SK-N-SH (cell line): ENCODE data around the gene SLC7A6. TPM values are rescaled to one million over a fixed set of nuclear protein-coding genes. Genes with fewer than 3 reads are reported as not detected.

Experiments
- CTCF ChIA-PET: fragments of 300-600, 350-600 bp; formaldehyde crosslinking; extraction: SDS; loops from one replicate; lab custom pipeline; 2021; lab: Yijun Ruan, JAX
- POLR2A ChIA-PET: fragments of 350-600 bp; sonication (Branson Sonifier 250); formaldehyde crosslinking; extraction: SDS; loops from one replicate; lab custom pipeline; 2020; ENCODE audit warnings: antibody characterized with exemption, inconsistent platforms; lab: Yijun Ruan, JAX
- DNase-seq: peaks from one replicate; pipeline ENCODE4 v3.0.0; 2012
- H2AFZ ChIP-seq: fragments of 200-600 bp; sonication (generic); 2 replicates; pipeline ENCODE4 v1.8.1; 2016; ENCODE audit warnings: antibody characterized with exemption, mild to moderate bottlenecking, low read depth
- H3F3A ChIP-seq: fragments of 200-600 bp; sonication (generic); replicated peaks from 2 replicates; pipeline ENCODE3; 2016; ENCODE audit warnings: antibody characterized with exemption, mild to moderate bottlenecking; ENCODE audit not compliant: insufficient read depth
- H3K27ac ChIP-seq, 2 experiments: fragments of 200-500 bp in 1 of 2; fragments of 200-600 bp in 1 of 2; sonication (Bioruptor generic) in 1 of 2; sonication (generic), shearing (Covaris generic) in 1 of 2; 2 replicates each; pipeline versions ENCODE4 v1.5.1 to v1.6.1; 2014 to 2016; ENCODE audit warnings: low read depth in 2 of 2, inconsistent platforms in 1 of 2, low read length in 1 of 2, mild to moderate bottlenecking in 1 of 2, mixed read lengths in 1 of 2
- H3K27me3 ChIP-seq: fragments of 200-600 bp; sonication (generic), shearing (Covaris generic); 2 replicates; pipeline ENCODE4 v1.6.1; 2016; ENCODE audit warnings: mixed run types; ENCODE audit not compliant: insufficient read depth
- H3K36me3 ChIP-seq, 2 experiments: fragments of 200-500 bp in 1 of 2; fragments of 200-600 bp in 1 of 2; sonication (Bioruptor generic) in 1 of 2; sonication (generic) in 1 of 2; replicated peaks in 1 of 2; 2 replicates each; pipeline versions ENCODE3 to v1.5.1; 2014 to 2016; ENCODE audit warnings: low read length in 1 of 2, mild to moderate bottlenecking in 1 of 2; ENCODE audit not compliant: insufficient read depth in 2 of 2, control insufficient read depth in 1 of 2
- H3K4me1 ChIP-seq, 2 experiments: fragments of 200-500 bp in 1 of 2; fragments of 200-600 bp in 1 of 2; sonication (Bioruptor generic) in 1 of 2; sonication (generic), shearing (Covaris generic) in 1 of 2; 2 replicates each; pipeline versions ENCODE4 v1.5.1 to v1.6.1; 2014 to 2016; ENCODE audit warnings: low read depth in 1 of 2, low read length in 1 of 2, mixed run types in 1 of 2; ENCODE audit not compliant: insufficient read depth in 2 of 2, control insufficient read depth in 1 of 2
- H3K4me2 ChIP-seq: fragments of 200-600 bp; sonication (generic), shearing (Covaris generic); 2 replicates; pipeline ENCODE4 v1.6.1; 2017; ENCODE audit warnings: mixed run types
- H3K4me3 ChIP-seq, 2 experiments: fragments of 200-500 bp in 1 of 2; fragments of 200-600 bp in 1 of 2; sonication (Bioruptor generic) in 1 of 2; sonication (generic), shearing (Covaris generic) in 1 of 2; 2 replicates each; pipeline versions ENCODE4 v1.5.1 to v1.8.1; 2014 to 2016; ENCODE audit warnings: low read depth in 2 of 2, inconsistent platforms in 1 of 2, low read length in 1 of 2, mild to moderate bottlenecking in 1 of 2, mixed read lengths in 1 of 2, moderate library complexity in 1 of 2
- H3K79me2 ChIP-seq: fragments of 200-600 bp; sonication (generic); 2 replicates; pipeline ENCODE4 v1.8.1; 2017; ENCODE audit warnings: mild to moderate bottlenecking; ENCODE audit not compliant: insufficient read depth
- H3K9ac ChIP-seq: fragments of 200-600 bp; sonication (generic); 2 replicates; pipeline ENCODE4 v1.6.1; 2017; ENCODE audit warnings: mixed run types
- H3K9me2 ChIP-seq: fragments of 200-600 bp; sonication (generic); 2 replicates; pipeline ENCODE4 v1.6.1; 2017; ENCODE audit warnings: mixed run types
- H3K9me3 ChIP-seq: fragments of 200-600 bp; sonication (generic); 2 replicates; pipeline ENCODE4 v1.6.1; 2017; ENCODE audit warnings: mixed run types, mild to moderate bottlenecking, moderate library complexity
- H4K20me1 ChIP-seq: fragments of 200-600 bp; sonication (generic); 2 replicates; pipeline ENCODE4 v1.6.1; 2017; ENCODE audit warnings: mild to moderate bottlenecking, mixed run types; ENCODE audit not compliant: insufficient read depth
- CHD2 ChIP-seq: fragments of 150-350 bp; IDR thresholded peaks from 2 replicates; pipeline ENCODE4 v1.6.1; 2018; ENCODE audit warnings: low read length; ENCODE audit not compliant: partially characterized antibody
- CTCF ChIP-seq: fragments of 200-600 bp; sonication (generic); IDR thresholded peaks from 2 replicates; pipeline ENCODE4 v1.6.1; 2017; ENCODE audit warnings: antibody characterized with exemption, mild to moderate bottlenecking, moderate library complexity
- EP300 ChIP-seq, 2 experiments: IDR thresholded peaks; 2 replicates each; pipeline versions ENCODE4 v1.4.0 to v1.6.1; 2012; ENCODE audit warnings: borderline replicate concordance in 1 of 2, low read depth in 1 of 2, low read length in 1 of 2
- FOSL2 ChIP-seq: IDR thresholded peaks from 2 replicates; pipeline ENCODE4 v1.4.0; 2012; ENCODE audit warnings: low read depth, mild to moderate bottlenecking, moderate library complexity, borderline replicate concordance
- FOXJ3 ChIP-seq: sonication (generic); formaldehyde crosslinking; IDR thresholded peaks from 2 replicates; pipeline ENCODE4 v1.5.1; 2020; ENCODE audit warnings: mild to moderate bottlenecking, missing genetic modification reagents
- GABPA ChIP-seq: IDR thresholded peaks from 2 replicates; pipeline ENCODE4 v1.4.0; 2012; ENCODE audit warnings: low read depth, mild to moderate bottlenecking
- GATA2 ChIP-seq: sonication (generic); formaldehyde crosslinking; IDR thresholded peaks from 2 replicates; pipeline ENCODE4 v1.5.0; 2020; ENCODE audit warnings: mild to moderate bottlenecking, missing genetic modification reagents
- JUND ChIP-seq: IDR thresholded peaks from 2 replicates; pipeline ENCODE4 v1.4.0; 2012
- MEF2A ChIP-seq: IDR thresholded peaks from 2 replicates; pipeline ENCODE4 v1.4.0; 2012; ENCODE audit warnings: low read depth, borderline replicate concordance
- MXI1 ChIP-seq: IDR thresholded peaks from 2 replicates; pipeline ENCODE4 v1.6.1; 2012; ENCODE audit warnings: mild to moderate bottlenecking, low read depth, low read length, improper control_type of control experiment
- PBX3 ChIP-seq: IDR thresholded peaks from 2 replicates; pipeline ENCODE4; 2012
- POLR2AphosphoS5 ChIP-seq: IDR thresholded peaks from 2 replicates; pipeline ENCODE4 v1.6.1; 2012; ENCODE audit warnings: low read depth, low read length
- RCOR1 ChIP-seq: fragments of 150-350 bp; IDR thresholded peaks from 2 replicates; pipeline ENCODE4 v1.6.1; 2017; ENCODE audit warnings: antibody characterized with exemption, low read length
- REST ChIP-seq: IDR thresholded peaks from 2 replicates; pipeline ENCODE4 v1.6.1; 2012; ENCODE audit warnings: mild to moderate bottlenecking, low read depth, low read length, moderate library complexity
- RFX5 ChIP-seq: IDR thresholded peaks from 2 replicates; pipeline ENCODE4 v1.6.1; 2012; ENCODE audit warnings: mild to moderate bottlenecking, improper control_type of control experiment, low read length
- SIN3A ChIP-seq: IDR thresholded peaks from 2 replicates; pipeline ENCODE4 v1.6.1; 2012; ENCODE audit warnings: low read depth, mild to moderate bottlenecking, low read length, moderate library complexity, borderline replicate concordance
- TAF1 ChIP-seq: IDR thresholded peaks from 2 replicates; pipeline ENCODE4 v1.6.1; 2012; ENCODE audit warnings: low read depth, mild to moderate bottlenecking, low read length, moderate library complexity, borderline replicate concordance
- TCF12 ChIP-seq: IDR thresholded peaks from 2 replicates; pipeline ENCODE4 v1.4.0; 2012
- USF2 ChIP-seq: fragments of 150-350 bp; IDR thresholded peaks from 2 replicates; pipeline ENCODE4 v1.6.1; 2017; ENCODE audit warnings: antibody characterized with exemption, low read length, low read depth, borderline replicate concordance
- ZBTB33 ChIP-seq: IDR thresholded peaks from 2 replicates; pipeline ENCODE4 v1.4.0; 2012; ENCODE audit warnings: low read depth, borderline replicate concordance
- WGBS: methylation state at CpG from one replicate; pipeline ENCODE4 v1.1.6; 2017; ENCODE audit warnings: low lambda C conversion rate; 5-methylcytosine and 5-hydroxymethylcytosine counted together
- polyA plus RNA-seq, 3 experiments: library from polyadenylated mRNA; depleted of rRNA; stranded (reverse); fragments of >200 nt; gene quantifications; 2 replicates each; pipeline ENCODE4 v1.2.3, GENCODE V29; 2012

Gene SLC7A6
- polyA plus RNA-seq, 1 of the 3 experiments (the other 2 are of a cell fraction), result 19.0 TPM

- CTCF ChIA-PET, result interaction anchor here (0.9 kb wide), 1 partner anchor 126 kb away, joined by 3 read pairs; no protein-coding TSS in a partner anchor
- peaks cover 22 to 29% of the 10 kb centered on the region in 2 experiments for H3K36me3 ChIP-seq
These were observed 55.0 kb downstream of the SLC7A6 start for GRCh38 chr16:68319185-68319908.

More at GRCh38 chr16:68319185-68319908, 55.0 kb downstream of the SLC7A6 start:
- Histone ChIP-seq H2AFZ (no peak overlapping the region), H3F3A (no peaks in the 10 kb centered on the region), H3K4me2 (no peak overlapping the region), H3K9ac (no peak overlapping the region), H3K27ac (no peak overlapping the region), H3K9me3 (no peaks in the 10 kb centered on the region), H3K4me3 (no peak overlapping the region), H3K4me1 (no peaks in the 10 kb centered on the region), H3K79me2 (peaks cover 2% of the 10 kb centered on the region), H3K27me3 (no peaks in the 10 kb centered on the region), H4K20me1 (no peaks in the 10 kb centered on the region), H3K9me2 (no peaks in the 10 kb centered on the region)
- TF ChIP-seq POLR2AphosphoS5 (no peak), ZBTB33 (no peak), FOSL2 (no peak), EP300 (IDR thresholded peaks at IDR 0.05; ENCODE audit: borderline replicate concordance in 1 of 2, low read depth in 1 of 2, low read length in 1 of 2) (no peak), RFX5 (no peak), MXI1 (no peak), USF2 (no peak), SIN3A (no peak), GATA2 (CRISPR knock-in tag) (no peak), FOXJ3 (no peak), MEF2A (no peak), TCF12 (no peak), JUND (no peak), CTCF (no peak), TAF1 (no peak), REST (no peak), PBX3 (no peak), CHD2 (no peak), GABPA (no peak), RCOR1 (no peak)
- POLR2A ChIA-PET, result no interaction called here
- WGBS, result 96% methylated on average over 6 of the region's 6 CpGs
- no peak for DNase-seq
